Heart left ventricle (tissue), 13 donors: Measurements from ENCODE around the gene NUBPL.

Experiments
- POLR2A ChIP-seq, 2 donors: fragments of 450-650 bp; IDR thresholded peaks; one replicate each; pipeline ENCODE4 v1.6.1; 2017; ENCODE audit warnings: antibody characterized with exemption in 2 of 2, mild to moderate bottlenecking in 2 of 2, moderate library complexity in 2 of 2
- TF ChIP-seq, protein P1 (sequence below), 12 donors: fragments of 200-600 bp; sonication (generic) in 4 of 12; IDR thresholded peaks; one replicate each; pipeline versions ENCODE4 v1.5.0 to v1.8.0; 2018 to 2022; ENCODE audit warnings: antibody characterized with exemption in 12 of 12, mild to moderate bottlenecking in 5 of 12
- donor health status: ischemic (EF 13 %, LVEDD 7.1; RV severe dilation, severe dysfunction).
- donor health status: DM: no; HTN: yes; CAD: no.
- donor health status: DM: no; HTN: no; CAD: no.
- donor health status: ischemic (EF 25% LVEDD 6.9; RV normal size, moderate dysfunction).
- donor health status: ischemic (EF 25% LVEDD 5.7; RV mildly dilated, moderate dysfunction).
- donor health status: ischemic (EF 35%, LVEDD 5.7; RV mildly dilated, moderate dysfunction).
- donor health status: nonischemic (EF 11% LVEDD 7.7; RV severe dilation, severe dysfunction).
- donor health status: DM: yes; HTN: yes; CAD: no.
- donor health status: PGD.
- donor health status: ischemic (EF 29% LVEDD 5.4; RV normal size, mild dysfunction).
- donor health status: nonischemic (EF 23%, LVEDD 6.1; RV moderate dilation, normal function).

DNA sequence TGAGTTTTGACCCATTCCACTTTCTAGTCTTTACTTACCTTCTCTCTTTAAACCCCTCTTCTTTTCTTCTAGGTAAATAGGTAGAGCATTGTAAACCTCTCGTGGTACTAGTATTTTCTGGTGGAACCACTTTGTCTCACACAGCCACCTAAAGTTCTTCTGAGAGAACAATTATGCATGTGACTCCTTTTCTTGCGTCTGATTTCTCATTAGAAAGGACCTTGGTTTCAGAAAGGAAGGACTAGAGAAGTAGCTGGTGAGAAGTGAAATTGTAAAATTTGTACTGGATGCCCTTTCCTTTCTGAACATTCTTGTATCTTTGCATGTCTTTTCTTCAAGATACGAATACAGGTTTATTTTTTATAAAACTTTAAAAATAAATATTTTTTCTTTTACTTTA, 99.0 kb downstream of the NUBPL start:
- TF ChIP-seq, protein P1, sequence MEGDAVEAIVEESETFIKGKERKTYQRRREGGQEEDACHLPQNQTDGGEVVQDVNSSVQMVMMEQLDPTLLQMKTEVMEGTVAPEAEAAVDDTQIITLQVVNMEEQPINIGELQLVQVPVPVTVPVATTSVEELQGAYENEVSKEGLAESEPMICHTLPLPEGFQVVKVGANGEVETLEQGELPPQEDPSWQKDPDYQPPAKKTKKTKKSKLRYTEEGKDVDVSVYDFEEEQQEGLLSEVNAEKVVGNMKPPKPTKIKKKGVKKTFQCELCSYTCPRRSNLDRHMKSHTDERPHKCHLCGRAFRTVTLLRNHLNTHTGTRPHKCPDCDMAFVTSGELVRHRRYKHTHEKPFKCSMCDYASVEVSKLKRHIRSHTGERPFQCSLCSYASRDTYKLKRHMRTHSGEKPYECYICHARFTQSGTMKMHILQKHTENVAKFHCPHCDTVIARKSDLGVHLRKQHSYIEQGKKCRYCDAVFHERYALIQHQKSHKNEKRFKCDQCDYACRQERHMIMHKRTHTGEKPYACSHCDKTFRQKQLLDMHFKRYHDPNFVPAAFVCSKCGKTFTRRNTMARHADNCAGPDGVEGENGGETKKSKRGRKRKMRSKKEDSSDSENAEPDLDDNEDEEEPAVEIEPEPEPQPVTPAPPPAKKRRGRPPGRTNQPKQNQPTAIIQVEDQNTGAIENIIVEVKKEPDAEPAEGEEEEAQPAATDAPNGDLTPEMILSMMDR (IDR thresholded peaks at IDR 0.05): no peak
- no peak for TF ChIP-seq POLR2A (IDR thresholded peaks at IDR 0.05)
